ENCODE results near the gene CRYBA2.

The CRYBA2 gene, protein sequence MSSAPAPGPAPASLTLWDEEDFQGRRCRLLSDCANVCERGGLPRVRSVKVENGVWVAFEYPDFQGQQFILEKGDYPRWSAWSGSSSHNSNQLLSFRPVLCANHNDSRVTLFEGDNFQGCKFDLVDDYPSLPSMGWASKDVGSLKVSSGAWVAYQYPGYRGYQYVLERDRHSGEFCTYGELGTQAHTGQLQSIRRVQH

DNA sequence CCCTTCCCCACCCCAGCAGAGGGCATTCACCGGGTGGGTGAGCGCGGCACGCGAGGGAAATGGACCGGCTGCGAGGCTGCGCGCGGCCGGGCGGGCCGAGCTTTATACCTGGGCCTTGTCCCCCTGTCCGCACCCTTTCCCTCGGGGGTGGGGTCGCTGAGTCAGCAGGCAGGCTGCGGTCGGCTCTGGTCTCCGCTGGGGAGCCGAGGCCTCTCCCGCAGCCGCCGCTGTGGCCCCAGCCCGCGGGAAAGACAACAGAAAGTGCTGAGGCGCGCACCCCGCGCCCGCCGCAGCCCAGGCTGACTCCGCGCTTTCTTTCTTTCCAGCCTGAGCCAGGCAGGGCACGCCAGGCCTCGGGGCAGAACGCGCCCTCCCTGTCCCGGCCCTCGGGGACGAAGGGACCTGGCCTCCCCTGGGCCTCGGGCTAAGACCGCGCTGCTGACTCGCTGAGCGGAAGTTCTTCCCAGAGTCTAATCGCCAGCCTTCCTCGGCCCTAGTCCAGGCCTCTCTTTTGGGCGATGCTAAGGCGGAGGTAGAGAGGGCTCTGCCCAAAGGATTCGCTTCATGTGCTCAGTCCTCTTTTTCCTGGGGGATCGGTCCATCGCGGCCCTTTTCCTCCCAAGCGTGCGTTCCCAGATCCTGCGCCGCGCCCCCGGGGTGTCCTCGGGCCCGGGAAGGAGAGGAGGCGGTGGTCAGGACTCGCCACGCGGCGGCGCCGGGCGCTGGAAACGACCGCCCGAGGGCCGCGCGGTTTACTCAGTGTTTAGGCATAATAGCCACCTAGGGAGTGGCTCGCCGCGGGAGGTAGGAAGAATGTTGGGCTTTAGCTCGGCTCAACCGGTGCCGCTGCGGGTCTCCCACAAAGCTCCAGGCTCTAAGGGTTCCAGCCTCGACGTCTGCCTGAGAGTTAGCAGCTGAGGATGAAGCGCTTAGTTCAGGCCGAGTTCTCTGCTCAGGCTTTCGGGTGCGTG, at the start of gene CRYBA2:
TSS of gene CRYBA2 (minus strand) at position 78 of the 971 bp plus-strand sequence. CDS start 246 bp downstream, outside the sequence.
- DNase-seq (ENCODE audit: low read depth in 1 of 2, low spot score in 1 of 2), result no peak

DNA sequence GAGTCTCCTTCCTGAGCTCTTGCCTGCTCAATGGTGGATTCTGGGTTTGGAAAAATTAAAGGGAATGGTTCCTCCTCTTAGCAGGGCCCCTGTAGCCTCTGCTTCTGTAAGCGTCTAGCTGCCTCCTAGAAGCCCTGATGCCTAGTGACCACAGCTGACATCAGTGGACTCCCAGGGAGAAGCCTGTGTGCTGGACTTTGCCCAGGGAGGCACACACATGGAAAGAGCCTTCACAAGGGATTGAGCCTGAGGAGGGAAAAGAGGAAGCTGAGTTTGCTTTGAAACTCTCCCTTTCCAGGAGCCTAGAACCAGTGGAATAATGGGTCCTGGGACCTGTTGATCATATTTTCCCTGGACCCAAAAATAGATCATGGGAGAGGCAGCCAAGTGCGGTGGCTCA, 49.5 kb upstream of the CRYBA2 start:
- no peak for DNase-seq (ENCODE audit: low read depth in 1 of 2, low spot score in 1 of 2)

DNA sequence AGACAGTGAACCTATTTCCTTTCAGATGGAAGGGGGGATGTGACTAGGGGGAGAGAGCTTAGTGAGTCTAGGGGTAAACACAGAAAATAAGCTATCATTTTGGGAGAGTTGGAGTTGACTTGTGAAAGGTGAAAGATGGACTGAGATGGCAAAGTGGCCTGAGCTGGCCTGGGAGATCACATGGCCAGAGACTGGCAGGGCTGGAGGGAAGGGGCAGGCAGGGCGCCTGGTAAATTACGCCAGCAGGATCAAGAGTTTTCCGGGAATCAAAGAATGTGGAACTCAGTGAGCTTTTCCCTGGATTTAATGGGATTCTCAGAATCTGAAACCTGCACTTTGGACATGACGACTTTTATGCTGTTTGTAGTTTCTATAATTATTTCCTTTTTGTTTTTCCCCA, 48.9 kb upstream of the CRYBA2 start:
- DNase-seq (ENCODE audit: low read depth in 1 of 2, low spot score in 1 of 2), result no peak

DNA sequence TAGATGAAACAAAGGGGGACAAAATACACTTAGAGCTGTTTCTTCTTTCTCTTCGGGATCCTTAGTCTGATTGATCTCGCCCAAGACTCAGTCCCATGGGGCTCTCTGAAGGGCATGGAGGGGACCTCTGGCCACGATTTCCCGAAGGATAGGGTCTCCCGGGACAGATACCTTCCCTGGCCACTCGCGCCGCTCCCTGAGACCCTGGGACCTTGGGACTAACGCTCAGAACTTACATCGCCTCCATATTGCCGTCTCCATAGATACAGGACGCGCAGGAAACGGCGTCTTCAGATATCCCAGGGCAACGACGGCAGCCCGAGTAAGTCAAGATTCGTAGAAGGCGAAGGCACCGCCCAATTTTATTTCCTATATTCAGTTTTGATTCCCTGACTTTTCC, 48.0 kb upstream of the CRYBA2 start, which contains the start of gene CFAP65:
TSS of gene CFAP65 (minus strand) at position 265 of the 400 bp plus-strand sequence. CDS start 2,468 bp downstream, outside the sequence.
- no peak for DNase-seq (ENCODE audit: low read depth in 1 of 2, low spot score in 1 of 2)

DNA sequence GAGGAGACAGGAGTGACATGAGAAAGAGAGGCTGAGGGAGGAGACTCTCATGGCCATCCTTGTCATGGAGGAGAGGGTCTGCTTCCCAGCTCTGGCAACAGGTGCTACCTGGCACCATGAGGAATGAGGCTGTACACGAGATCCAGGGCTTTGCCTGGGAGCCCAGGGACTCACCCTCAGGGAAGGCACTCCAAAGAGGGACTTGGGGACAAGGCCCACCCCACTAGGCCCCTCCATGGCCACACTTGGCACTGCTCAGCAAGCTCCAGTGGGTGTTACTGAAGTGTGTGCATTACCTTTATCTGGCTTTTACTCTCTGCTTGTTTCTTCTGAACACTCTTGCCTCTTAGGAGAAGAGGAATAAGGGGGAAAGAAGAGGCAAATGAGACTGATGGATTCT, 45.4 kb upstream of the CRYBA2 start:
- no peak for DNase-seq (ENCODE audit: low read depth in 1 of 2, low spot score in 1 of 2)

DNA sequence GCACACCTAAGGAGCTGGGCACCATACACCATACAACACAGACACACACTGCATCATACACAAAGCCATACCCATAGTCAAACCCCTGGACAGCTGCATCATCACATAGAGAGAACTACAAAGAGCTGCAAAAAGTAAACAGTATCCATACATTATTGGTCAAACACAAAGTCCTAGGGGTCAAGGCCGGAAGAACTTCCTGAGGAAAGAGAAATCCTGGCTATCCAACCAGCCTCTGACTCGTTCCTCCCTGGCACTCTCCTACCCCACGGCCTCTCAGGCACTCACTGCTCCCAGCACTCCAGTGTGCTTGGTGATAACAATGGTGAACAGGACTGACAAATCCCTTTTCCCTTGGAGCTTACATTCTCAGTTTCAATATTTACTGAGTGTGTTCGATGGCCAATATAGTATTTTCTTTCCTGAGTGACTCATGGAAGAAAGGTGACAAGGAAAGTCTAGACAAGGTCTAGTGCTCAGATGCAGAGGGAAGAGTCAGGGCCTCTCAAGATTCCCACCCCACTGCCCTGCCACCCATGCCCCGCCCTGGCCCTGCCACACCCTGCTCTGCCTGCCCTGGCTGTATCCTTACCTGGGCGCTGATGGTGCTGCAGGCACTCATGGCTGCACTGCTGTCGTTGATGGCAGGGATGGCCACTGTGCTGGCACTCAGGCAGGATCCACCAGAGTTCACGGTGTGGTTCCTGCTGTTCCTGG, 44.7 kb upstream of the CRYBA2 start:
- no peak for DNase-seq (ENCODE audit: low read depth in 1 of 2, low spot score in 1 of 2)

DNA sequence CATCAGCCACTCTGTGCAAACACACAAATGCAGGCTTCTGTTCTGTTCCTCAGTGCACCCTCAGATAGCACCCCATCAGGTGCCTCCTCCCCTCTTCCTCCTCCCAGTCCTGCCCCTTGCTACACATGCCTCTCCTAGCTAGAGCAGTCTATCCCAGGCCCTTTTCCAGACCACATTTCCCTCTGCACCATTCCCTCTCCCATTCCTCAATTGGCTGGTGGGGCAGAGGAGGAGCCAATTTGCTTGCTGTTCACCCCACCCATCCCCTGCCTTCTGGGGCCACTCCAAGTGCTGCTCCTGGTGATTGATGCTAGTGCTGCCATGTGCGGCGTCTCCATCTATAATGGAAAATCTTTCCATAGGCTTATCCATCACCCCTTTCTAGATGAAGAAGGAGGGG, 42.7 kb upstream of the CRYBA2 start:
- DNase-seq (ENCODE audit: low read depth in 1 of 2, low spot score in 1 of 2), result no peak

DNA sequence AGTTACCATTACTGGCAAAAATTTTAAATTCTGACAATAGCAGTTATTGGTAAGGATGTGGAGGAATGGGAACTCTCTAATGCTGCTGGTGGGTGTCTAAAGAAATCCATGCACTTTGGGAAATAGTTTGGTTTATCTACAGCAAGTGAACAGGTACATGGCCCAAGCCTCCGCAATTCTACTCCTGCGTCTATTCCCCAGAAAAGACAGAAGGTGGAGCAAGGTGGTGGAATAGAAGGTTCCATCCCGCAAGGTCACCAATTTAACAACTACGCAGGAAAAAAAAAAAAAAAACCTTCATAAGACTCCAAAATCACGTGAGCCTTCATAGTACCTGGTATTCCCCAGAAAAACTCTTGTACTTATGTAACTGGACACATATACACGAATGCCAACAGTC, 41.6 kb upstream of the CRYBA2 start:
- DNase-seq (ENCODE audit: low read depth in 1 of 2, low spot score in 1 of 2), result no peak

DNA sequence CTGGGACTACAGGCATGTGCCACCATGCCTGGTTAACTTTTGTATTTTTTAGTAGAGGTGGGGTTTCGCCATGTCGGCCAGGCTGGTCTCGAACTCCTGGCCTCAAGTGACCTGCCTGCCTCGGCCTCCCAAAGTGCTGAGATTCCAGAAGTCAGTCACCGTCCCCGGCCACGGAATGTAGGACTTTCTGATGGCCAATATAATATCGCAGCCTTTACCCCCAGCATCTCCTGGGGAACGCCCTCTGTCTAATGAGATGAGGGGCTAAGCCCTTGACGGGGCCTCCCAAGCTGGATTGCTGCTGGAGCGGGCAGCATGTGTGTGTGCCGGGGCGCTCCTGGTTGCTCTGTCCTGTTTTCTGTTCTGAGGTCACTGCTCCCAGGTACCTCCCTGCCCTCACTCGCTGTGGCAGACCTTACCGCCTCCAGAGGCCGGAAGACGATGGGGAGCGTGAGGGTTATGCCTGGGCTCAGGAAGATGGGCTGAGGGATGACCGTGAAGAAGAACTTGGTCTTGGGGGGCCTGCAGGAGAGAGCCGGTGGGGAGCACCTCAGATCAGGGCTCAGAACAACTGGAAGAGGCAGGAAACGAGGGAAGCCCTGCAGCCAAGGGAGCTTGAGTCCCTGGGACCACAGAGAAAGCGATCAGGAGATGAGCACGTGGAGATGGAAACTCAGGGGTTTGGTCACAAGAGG, 39.0 kb upstream of the CRYBA2 start:
- no peak for DNase-seq (ENCODE audit: low read depth in 1 of 2, low spot score in 1 of 2)

DNA sequence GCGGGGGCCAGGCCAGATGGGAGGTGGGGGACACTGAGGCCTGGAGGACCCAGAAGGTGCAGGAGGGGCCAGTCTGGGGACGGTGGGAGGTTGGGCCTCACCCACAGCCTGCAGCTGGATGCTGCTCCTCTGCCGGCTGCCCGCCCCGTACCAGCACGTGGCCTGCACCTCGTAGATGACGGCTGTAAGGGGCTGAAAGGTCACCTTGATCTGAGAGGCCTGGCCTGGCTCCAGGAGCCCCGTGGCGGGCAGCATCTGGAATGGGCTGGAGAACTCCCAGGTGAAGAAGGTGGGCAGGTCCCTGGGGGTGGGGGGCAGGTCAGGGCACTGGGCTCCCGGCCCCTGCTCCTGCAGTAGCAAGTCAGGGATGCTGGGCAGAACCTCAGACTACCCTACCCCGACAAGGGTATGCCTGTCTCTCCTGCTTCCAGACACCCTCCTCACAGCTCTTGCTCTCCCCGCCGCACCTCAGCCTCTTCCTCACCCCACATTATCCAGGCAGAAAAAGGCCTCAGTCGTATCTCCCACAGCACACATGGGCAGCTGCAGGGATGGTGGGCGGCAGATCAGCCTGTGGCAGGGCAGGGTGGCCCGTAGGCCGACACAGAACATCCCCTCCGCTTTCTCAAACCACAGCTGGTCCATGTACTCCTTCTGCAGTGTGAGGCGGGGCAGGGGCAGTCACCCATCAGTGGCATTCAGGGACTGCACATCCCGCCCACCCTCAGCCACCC, 38.0 kb upstream of the CRYBA2 start:
- DNase-seq (ENCODE audit: low read depth in 1 of 2, low spot score in 1 of 2), result no peak

DNA sequence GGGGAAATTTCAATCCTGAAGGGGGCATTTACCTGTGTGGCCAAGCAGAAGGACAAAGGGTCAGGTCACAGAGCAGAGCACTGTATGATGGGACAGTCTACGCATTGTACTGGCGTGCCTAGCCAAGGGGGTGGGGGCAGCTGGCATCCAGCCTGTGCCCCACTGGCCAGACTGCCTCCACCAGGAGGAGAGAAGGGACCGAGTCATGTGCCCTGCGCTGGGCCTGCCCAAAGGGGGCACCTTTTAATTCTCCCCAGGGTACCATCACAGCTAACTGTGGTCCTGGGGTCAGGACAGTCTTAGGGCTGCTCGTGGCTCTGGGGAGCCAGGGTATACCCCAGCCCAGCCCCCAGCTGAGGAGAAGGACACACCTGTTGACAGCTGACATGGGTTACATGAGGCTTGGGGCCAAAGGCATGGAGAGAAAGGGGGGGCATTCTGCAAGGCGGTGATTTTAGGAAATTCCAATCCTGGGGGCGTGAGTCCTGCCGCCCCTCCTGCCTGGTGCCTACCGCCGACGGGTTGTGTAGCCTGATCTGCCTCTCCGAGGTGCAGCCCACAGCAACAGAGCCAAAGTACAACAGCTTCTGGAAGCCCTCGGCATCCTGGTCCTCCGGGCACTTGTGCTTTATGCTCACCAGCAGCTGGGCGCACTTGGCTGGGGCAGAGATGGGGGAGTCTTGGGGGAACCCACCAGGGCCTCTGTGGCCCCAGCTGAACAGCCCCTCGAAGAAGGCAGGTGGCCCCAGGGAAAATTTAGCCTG, 37.1 kb upstream of the CRYBA2 start:
- no peak for DNase-seq (ENCODE audit: low read depth in 1 of 2, low spot score in 1 of 2)

DNA sequence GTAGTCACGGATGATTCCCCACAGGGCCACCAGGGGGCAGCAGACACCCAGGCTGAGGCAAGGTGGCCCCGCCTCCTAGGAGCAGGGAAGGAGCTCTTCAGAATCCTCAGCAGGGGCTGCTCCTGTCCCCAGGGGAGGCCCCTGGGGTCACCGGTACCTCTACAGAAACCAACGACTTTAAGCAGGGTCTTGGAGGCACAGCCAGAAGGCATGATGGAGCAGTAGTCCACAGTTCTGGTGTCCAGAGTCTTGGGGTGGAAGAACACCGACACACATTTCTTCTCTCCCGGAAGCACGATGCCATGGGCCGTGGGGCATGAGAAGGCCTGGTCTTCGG, 36.6 kb upstream of the CRYBA2 start:
- peak; percentile 56 to 67 for DNase-seq (ENCODE audit: low read depth in 1 of 2, low spot score in 1 of 2)

DNA sequence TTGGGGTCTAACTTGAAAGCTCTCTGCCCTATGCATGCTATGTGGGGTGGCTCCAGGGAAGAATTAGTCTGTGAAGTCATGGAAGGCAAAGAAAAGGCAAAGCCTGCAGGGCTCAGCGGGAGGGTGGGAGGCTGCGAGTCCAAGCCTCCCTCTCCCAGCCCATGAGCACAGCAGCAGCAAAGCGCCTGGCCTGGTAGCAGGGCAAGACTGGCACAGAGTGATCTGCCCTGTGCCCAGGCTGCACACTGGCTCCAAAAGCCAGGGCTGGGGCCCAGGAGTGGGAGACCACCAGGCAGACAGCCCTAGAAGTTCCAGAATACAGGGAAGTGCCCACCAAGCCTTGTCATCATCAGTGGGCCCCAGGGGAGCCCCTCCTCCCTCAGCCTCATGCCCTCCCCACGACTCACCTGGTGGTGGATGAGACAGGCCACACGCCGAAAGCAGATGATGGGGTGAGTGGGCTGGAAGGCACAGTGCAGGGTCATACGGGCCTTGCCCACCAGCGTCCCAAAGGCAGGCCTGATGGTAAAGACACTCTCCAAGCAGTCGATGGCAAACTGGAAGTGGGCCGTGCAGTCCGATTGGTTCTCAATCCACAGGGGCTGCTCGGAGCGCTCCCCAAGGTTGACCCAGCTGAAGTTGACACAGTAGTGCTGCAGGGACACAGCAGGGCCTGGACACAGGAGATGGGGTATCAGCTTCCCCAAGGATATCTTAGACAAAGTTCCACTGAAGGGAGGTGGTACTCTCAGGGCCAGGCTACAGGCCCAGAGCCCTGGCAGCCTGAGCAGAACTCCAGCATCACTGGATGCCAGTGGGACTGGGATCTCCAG, 36.0 kb upstream of the CRYBA2 start:
- DNase-seq (ENCODE audit: low read depth in 1 of 2, low spot score in 1 of 2), result no peak

DNA sequence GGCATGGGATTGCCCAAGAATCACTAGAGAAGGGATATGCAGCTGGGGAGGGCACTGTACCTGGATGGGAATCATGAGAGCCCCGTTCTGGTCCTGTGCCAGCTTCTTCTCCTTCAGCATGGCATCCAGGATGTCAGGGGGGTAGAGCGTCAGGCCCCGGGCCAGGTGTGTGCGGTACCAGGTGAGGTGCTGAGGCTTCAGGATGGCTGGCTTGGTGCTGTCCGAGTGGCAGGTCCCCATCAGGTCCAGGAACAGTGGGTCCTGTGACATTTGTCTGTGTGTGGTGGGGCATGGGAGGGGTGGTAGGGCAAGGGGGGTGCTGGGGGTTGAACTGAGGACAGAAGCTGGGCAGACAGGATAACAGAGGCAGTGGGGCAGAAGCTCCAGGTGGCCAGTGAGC, 34.9 kb upstream of the CRYBA2 start:
- no peak for DNase-seq (ENCODE audit: low read depth in 1 of 2, low spot score in 1 of 2)

DNA sequence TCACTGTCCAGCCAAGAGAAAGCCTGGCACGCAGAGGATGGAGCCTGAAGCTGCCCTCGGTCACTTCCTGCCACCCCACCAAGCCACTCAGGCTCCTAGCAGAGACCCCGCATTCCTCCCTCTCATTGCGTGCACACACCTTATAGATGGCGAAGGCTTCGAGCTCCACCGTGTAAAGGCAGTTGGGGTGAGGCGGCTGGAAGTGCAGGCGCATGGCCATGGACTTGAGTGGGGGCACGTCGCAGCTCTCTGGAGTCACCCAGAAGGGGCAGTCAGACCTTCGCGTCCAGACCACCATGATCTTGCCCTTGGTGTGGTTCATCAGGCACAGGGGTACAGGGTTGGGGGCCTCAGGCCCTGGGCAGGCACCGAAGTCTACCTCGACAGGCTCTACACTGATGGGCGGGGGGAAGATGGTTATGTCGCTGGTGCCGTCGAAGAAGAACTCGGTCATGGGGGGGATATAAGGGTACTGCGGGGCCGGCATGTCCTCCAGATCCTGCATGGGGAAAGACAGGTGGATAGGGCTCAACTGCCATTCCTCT, 34.4 kb upstream of the CRYBA2 start:
- no peak for DNase-seq (ENCODE audit: low read depth in 1 of 2, low spot score in 1 of 2)

DNA sequence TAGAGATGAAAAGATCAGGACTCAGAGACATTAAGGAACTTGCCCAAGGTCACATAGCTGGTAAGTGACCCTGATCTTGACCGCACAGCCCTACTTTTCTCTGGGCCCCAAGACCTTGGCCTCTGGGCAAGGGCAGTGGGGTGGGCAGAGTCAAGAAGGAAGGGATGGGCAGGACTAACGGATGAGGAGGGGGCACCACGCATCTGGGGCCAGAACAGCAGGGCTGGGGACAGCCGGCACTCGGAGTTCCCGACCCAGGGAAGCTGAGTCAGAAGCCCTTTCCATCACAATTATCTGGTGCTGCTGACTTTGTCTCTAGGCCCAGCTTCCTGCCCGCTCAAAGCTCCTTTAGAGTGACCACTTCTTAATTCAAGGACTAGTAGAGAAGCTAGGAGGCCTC, 33.7 kb upstream of the CRYBA2 start:
- no peak for DNase-seq (ENCODE audit: low read depth in 1 of 2, low spot score in 1 of 2)

DNA sequence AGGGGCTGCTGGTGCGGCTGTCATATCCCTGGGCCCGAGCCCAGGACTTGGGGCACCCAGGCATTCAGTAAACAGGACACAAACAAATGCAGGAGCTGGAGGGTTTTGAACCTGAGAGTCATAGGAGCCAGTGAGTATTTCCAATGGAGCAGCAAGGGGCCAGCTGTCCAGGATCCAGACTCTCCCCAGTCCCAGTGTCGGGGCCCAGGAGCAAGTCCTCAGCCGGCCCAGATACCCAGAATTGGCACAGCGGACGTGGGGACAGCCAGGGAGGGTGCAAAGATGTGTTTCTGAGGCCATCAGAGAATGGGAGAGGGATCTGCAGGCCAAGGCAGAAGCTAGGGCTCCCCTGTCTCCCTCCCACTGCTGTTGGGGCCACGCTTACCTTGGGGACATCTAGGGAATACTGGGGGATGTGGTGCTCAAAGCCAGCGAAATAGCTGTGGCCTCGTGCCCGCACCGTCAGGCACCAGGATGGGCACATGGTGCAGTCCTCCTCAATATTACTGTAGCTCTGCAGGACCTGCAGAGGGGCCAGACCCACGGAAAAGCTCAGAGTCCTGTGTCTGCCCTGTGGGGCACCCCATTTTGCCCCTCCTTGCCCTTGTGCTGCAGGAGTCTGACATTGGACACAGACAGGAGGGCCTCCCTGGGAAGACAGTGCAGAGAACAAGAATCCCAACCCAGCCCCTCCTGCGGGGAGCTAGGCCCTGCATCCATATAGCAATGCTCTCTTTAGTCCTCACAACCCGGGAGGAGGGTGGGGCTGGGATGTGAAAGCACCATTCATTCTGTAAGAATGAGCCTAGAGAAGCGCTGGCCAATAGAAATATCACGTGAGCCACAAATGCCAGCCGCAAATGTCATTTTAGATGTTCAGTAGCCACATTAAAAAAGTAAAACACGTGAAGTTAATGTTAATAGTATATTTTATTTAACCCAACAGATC, 32.7 kb upstream of the CRYBA2 start:
- no peak for DNase-seq (ENCODE audit: low read depth in 1 of 2, low spot score in 1 of 2)

DNA sequence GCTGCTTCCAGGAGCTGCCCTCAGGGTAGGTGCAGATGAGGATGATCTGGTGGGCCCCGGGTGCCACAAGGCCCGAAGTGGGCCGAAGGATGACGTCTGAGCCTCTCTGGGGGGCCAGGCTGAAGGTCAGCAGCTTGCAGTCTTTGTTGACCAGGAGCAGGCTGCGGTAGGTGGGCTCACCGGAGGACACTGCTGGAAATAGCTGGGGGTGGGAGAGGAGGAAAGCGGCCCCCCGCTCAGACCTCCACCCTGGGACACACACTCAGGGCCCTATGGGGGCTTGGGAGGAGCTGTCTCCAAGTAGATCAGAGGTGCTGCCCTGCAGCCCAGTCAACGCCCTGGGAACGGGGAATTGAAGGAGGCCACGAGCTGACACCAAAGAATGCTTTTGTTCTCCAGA, 30.8 kb upstream of the CRYBA2 start:
- no peak for DNase-seq (ENCODE audit: low read depth in 1 of 2, low spot score in 1 of 2)
